Astrocyte (in vitro differentiated cells and primary cell): ENCODE data around the gene SHB. TPM values are rescaled to one million over a fixed set of nuclear protein-coding genes. Genes with fewer than 3 reads are reported as not detected.

ENCODE experiments used
- DNase-seq: peaks from one replicate; pipeline ENCODE4 v3.0.0-alpha.2; 2010; ENCODE audit warnings: low read depth
- FAIRE-seq: peaks from 2 replicates; lab custom pipeline; 2011; peaks lifted over from hg19 to GRCh38; lab: Jason Lieb, UNC
- H2AFZ ChIP-seq: 2 replicates; pipeline ENCODE4 v1.6.0; 2012; ENCODE audit warnings: low read depth, low read length, inconsistent platforms
- H3K27ac ChIP-seq: 2 replicates; pipeline ENCODE4 v1.5.1; 2011; ENCODE audit warnings: low read depth, low read length, inconsistent platforms
- H3K27me3 ChIP-seq: 2 replicates; pipeline ENCODE4 v1.6.0; 2011; ENCODE audit warnings: low read length, inconsistent platforms; ENCODE audit not compliant: insufficient read depth
- H3K36me3 ChIP-seq: 2 replicates; pipeline ENCODE4 v1.5.1; 2011; ENCODE audit warnings: low read length, inconsistent platforms; ENCODE audit not compliant: insufficient read depth
- H3K4me1 ChIP-seq: 2 replicates; pipeline ENCODE4 v1.5.1; 2011; ENCODE audit warnings: low read length, inconsistent platforms; ENCODE audit not compliant: insufficient read depth
- H3K4me2 ChIP-seq: 2 replicates; pipeline ENCODE4 v1.6.0; 2012; ENCODE audit warnings: low read length, inconsistent platforms
- H3K4me3 ChIP-seq: 2 replicates; pipeline ENCODE4 v1.5.1; 2011; ENCODE audit warnings: low read depth, mild to moderate bottlenecking, low read length, inconsistent platforms; ENCODE audit not compliant: insufficient read depth
- H3K79me2 ChIP-seq: 2 replicates; pipeline ENCODE4 v1.6.0; 2012; ENCODE audit warnings: mild to moderate bottlenecking, low read length, inconsistent platforms; ENCODE audit not compliant: insufficient read depth
- H3K9ac ChIP-seq: 2 replicates; pipeline ENCODE4 v1.6.0; 2012; ENCODE audit warnings: mild to moderate bottlenecking, low read length, inconsistent platforms
- H3K9me3 ChIP-seq: 2 replicates; pipeline ENCODE4 v1.5.1; 2012; ENCODE audit warnings: low read depth, mild to moderate bottlenecking, low read length, inconsistent platforms; ENCODE audit not compliant: insufficient read depth
- H4K20me1 ChIP-seq: 2 replicates; pipeline ENCODE4 v1.6.0; 2012; ENCODE audit warnings: low read length, inconsistent platforms; ENCODE audit not compliant: insufficient read depth
- H3K27ac Mint-ChIP-seq: one replicate; pipeline ENCODE4 v1.8.0; 2021; ENCODE audit warnings: mild to moderate bottlenecking, mixed read lengths; ENCODE audit not compliant: unreplicated experiment
- H3K27me3 Mint-ChIP-seq: one replicate; pipeline ENCODE4 v1.8.0; 2021; ENCODE audit warnings: low read depth, mixed read lengths; ENCODE audit not compliant: unreplicated experiment
- H3K36me3 Mint-ChIP-seq: one replicate; pipeline ENCODE4 v1.8.0; 2021; ENCODE audit warnings: low read depth, mixed read lengths; ENCODE audit not compliant: unreplicated experiment
- H3K4me1 Mint-ChIP-seq: one replicate; pipeline ENCODE4 v1.8.0; 2021; ENCODE audit warnings: low read depth, mixed read lengths; ENCODE audit not compliant: unreplicated experiment
- H3K4me3 Mint-ChIP-seq: one replicate; pipeline ENCODE4 v1.8.0; 2021; ENCODE audit warnings: mild to moderate bottlenecking, moderate library complexity, mixed read lengths; ENCODE audit not compliant: unreplicated experiment
- H3K9me3 Mint-ChIP-seq: one replicate; pipeline ENCODE4 v1.8.0; 2021; ENCODE audit warnings: mild to moderate bottlenecking, mixed read lengths; ENCODE audit not compliant: unreplicated experiment
- EZH2 ChIP-seq: IDR thresholded peaks from 2 replicates; pipeline ENCODE4 v1.6.1; 2012; ENCODE audit warnings: mild to moderate bottlenecking, low read length, inconsistent platforms; ENCODE audit not compliant: insufficient read depth
- total RNA-seq: library from RNA; stranded (reverse); gene quantifications from 2 replicates; pipeline ENCODE4 v1.2.1, GENCODE V29; 2021
- TF ChIP-seq, protein P1 (sequence below): IDR thresholded peaks from 2 replicates; pipeline ENCODE4 v1.5.1; 2011; ENCODE audit warnings: low read depth, mild to moderate bottlenecking, inconsistent platforms, low read length, moderate library complexity; ENCODE audit not compliant: insufficient read depth

SHB gene
- total RNA-seq, 1 donor from 2014 or later: 53.4 TPM

DNA sequence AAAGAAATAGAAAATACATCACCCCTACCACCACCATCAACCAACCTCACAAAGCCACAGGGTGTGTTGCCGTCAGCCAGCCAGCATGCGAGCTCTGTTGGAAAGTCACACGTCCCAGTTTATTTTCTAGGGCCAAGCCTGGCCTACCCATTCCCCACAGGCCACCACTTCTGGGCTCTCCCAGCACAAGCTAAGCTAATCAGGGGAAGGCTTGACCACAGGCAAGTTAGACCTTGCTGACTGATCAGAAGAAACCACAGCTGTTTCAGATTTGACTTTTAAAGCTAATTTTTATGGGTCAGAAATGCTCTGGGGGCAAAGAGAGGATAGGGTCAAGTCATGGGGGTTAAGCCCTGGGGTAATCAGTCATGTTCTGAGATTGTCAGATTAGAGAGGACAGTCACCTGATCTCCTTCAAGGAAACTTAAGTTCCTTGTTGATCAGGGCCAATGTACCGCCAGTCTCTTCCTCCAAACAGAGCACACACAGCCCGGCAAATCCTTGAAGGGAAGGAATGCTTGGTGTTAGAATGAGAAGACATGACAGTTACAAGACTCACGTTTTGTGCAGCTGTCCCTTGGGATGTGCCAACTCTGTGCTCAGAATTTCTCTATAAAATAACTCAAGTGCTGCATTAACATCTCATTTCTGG, 7.6 kb downstream of the SHB start:
- Mint-ChIP-seq H3K27ac (peak overlapping the region; percentile 41), H3K4me1 (peaks cover 79% of the 10 kb centered on the region)
- no peak for FAIRE-seq

DNA sequence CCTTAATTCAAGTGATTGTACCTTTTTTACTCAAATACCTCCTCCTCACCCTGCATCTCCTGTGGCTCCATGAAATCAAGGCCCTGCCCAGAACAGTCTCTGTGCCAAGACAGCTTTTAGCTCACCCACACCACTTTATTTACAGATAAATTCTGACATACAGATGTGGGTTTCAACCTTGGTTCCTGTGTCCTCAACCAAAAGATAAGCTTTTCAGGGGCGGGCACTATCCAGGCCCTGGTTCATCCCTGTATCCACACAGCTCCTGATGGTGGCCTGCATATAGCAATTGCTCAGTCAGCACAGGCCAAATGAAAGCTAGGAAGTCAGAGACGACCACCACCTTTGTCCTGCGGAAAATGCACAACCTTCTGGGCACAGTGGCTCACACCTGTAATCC, 8.3 kb downstream of the SHB start:
- Histone ChIP-seq H3K4me1 (peaks cover 77% of the 10 kb centered on the region), H3K79me2 (peaks cover 98% of the 10 kb centered on the region), H3K4me2 (no peak overlapping the region), H3K9ac (no peak overlapping the region), H3K36me3 (no peaks in the 10 kb centered on the region), H3K27me3 (no peaks in the 10 kb centered on the region), H3K4me3 (no peak overlapping the region), H2AFZ (no peak overlapping the region), H3K9me3 (no peaks in the 10 kb centered on the region), H4K20me1 (peaks cover 90% of the 10 kb centered on the region), H3K27ac (no peak overlapping the region)
- Mint-ChIP-seq H3K27me3 (no peaks in the 10 kb centered on the region), H3K9me3 (no peaks in the 10 kb centered on the region), H3K4me3 (peak overlapping the region; percentile 51), H3K27ac (no peak overlapping the region), H3K4me1 (peaks cover 81% of the 10 kb centered on the region), H3K36me3 (peaks cover 15% of the 10 kb centered on the region)
- no peak for FAIRE-seq
- DNase-seq: no peak
- TF ChIP-seq, protein P1, sequence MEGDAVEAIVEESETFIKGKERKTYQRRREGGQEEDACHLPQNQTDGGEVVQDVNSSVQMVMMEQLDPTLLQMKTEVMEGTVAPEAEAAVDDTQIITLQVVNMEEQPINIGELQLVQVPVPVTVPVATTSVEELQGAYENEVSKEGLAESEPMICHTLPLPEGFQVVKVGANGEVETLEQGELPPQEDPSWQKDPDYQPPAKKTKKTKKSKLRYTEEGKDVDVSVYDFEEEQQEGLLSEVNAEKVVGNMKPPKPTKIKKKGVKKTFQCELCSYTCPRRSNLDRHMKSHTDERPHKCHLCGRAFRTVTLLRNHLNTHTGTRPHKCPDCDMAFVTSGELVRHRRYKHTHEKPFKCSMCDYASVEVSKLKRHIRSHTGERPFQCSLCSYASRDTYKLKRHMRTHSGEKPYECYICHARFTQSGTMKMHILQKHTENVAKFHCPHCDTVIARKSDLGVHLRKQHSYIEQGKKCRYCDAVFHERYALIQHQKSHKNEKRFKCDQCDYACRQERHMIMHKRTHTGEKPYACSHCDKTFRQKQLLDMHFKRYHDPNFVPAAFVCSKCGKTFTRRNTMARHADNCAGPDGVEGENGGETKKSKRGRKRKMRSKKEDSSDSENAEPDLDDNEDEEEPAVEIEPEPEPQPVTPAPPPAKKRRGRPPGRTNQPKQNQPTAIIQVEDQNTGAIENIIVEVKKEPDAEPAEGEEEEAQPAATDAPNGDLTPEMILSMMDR: no peak
- TF ChIP-seq EZH2: no peak

More for the DNA sequence above, 7.6 kb downstream of the SHB start:
- DNase-seq: no peak
- Histone ChIP-seq H3K36me3 (no peaks in the 10 kb centered on the region), H3K27ac (no peak overlapping the region), H3K9ac (no peak overlapping the region), H3K9me3 (no peaks in the 10 kb centered on the region), H3K4me3 (no peak overlapping the region), H3K27me3 (no peaks in the 10 kb centered on the region), H4K20me1 (peaks cover 91% of the 10 kb centered on the region), H3K4me2 (peak overlapping the region; percentile 53), H2AFZ (no peak overlapping the region), H3K4me1 (peaks cover 84% of the 10 kb centered on the region), H3K79me2 (peaks cover 98% of the 10 kb centered on the region)
- H3K4me3 Mint-ChIP-seq: peak overlapping the region; percentile 10
- peaks cover 17% of the 10 kb centered on the region for H3K36me3 Mint-ChIP-seq
- H3K27me3 Mint-ChIP-seq: no peaks in the 10 kb centered on the region
- H3K9me3 Mint-ChIP-seq: no peaks in the 10 kb centered on the region
- TF ChIP-seq, protein P1: no peak
- no peak for TF ChIP-seq EZH2
